Naive B cell (primary cell): ENCODE measurements around the gene VSNL1. TPM values are rescaled to one million over a fixed set of nuclear protein-coding genes. Genes with fewer than 3 reads are reported as not detected.

Experiments used
- ATAC-seq, 2 donors: fragments of 150-1000 bp; cut with Tn5 transposase; 2 replicates each; pipeline ENCODE4 v1.10.0; 2021; ENCODE audit warnings: low read depth in 2 of 2, mild to moderate bottlenecking in 2 of 2, moderate library complexity in 2 of 2
- DNase-seq: peaks from one replicate; pipeline ENCODE4 v3.0.0; 2022
- H3K27ac Mint-ChIP-seq, 6 donors: one replicate each; pipeline ENCODE4 v1.8.0; 2020 to 2022; ENCODE audit warnings: mild to moderate bottlenecking in 6 of 6, mixed read lengths in 6 of 6, moderate library complexity in 5 of 6, inconsistent platforms in 2 of 6
- H3K27me3 Mint-ChIP-seq, 3 donors: one replicate each; pipeline ENCODE4 v1.8.0; 2021 to 2022; ENCODE audit warnings: mixed read lengths in 3 of 3, mild to moderate bottlenecking in 1 of 3
- H3K36me3 Mint-ChIP-seq, 2 donors: one replicate each; pipeline ENCODE4 v1.8.0; 2020 to 2022; ENCODE audit warnings: mixed read lengths in 2 of 2, inconsistent platforms in 1 of 2, mild to moderate bottlenecking in 1 of 2
- H3K4me1 Mint-ChIP-seq, 3 donors: one replicate each; pipeline ENCODE4 v1.8.0; 2020 to 2022; ENCODE audit warnings: mixed read lengths in 3 of 3, inconsistent platforms in 1 of 3, mild to moderate bottlenecking in 1 of 3, moderate library complexity in 1 of 3
- H3K4me3 Mint-ChIP-seq, 8 donors: one replicate each; pipeline ENCODE4 v1.8.0; 2020 to 2022; ENCODE audit warnings: mild to moderate bottlenecking in 8 of 8, mixed read lengths in 8 of 8, moderate library complexity in 8 of 8, inconsistent platforms in 2 of 8
- H3K9me3 Mint-ChIP-seq, 7 donors: one replicate each; pipeline ENCODE4 v1.8.0; 2020 to 2022; ENCODE audit warnings: mixed read lengths in 7 of 7, mild to moderate bottlenecking in 5 of 7, inconsistent platforms in 2 of 7, moderate library complexity in 1 of 7
- polyA plus RNA-seq, 6 donors: library from polyadenylated mRNA; unstranded; fragments of 300-500 nt; fragmentation: Illumina TruSeq; gene quantifications; one replicate each; pipeline ENCODE4 v1.2.3, GENCODE V29; 2021; ENCODE audit warnings: low read depth in 6 of 6

The VSNL1 gene
- polyA plus RNA-seq, 6 donors from 2014 or later = not detected

GRCh38 chr2:17576802-17577201 is 36.3 kb downstream of the VSNL1 start:
- H3K4me1 Mint-ChIP-seq = no peaks in the 10 kb centered on the region
- ATAC-seq (no peak), DNase-seq (no peak)
- no peaks in the 10 kb centered on the region for H3K36me3 Mint-ChIP-seq
- peaks cover 20 to 28% (median 24%) of the 10 kb centered on the region in 3 donors for H3K27me3 Mint-ChIP-seq
- H3K4me3 Mint-ChIP-seq = no peak overlapping the region
- H3K27ac Mint-ChIP-seq = no peak overlapping the region
- H3K9me3 Mint-ChIP-seq = peaks cover 0 to 2% (median 0%) of the 10 kb centered on the region in 7 donors

GRCh38 chr2:17578466-17578928 is 38.0 kb downstream of the VSNL1 start:
- no peak overlapping the region for H3K4me3 Mint-ChIP-seq
- no peak overlapping the region for H3K27ac Mint-ChIP-seq
- H3K4me1 Mint-ChIP-seq = no peaks in the 10 kb centered on the region
- no peaks in the 10 kb centered on the region for H3K36me3 Mint-ChIP-seq
- peaks cover 7 to 26% (median 17%) of the 10 kb centered on the region in 3 donors for H3K27me3 Mint-ChIP-seq
- H3K9me3 Mint-ChIP-seq = peaks cover 0 to 2% (median 0%) of the 10 kb centered on the region in 7 donors
- DNase-seq = no peak
- no peak for ATAC-seq

- H3K4me1 Mint-ChIP-seq = no peaks in the 10 kb centered on the region
- no peak for DNase-seq
- H3K9me3 Mint-ChIP-seq = peaks cover 0 to 2% (median 0%) of the 10 kb centered on the region in 7 donors
- H3K27me3 Mint-ChIP-seq = peaks cover 4 to 15% (median 7%) of the 10 kb centered on the region in 3 donors
- H3K36me3 Mint-ChIP-seq = no peaks in the 10 kb centered on the region
- H3K27ac Mint-ChIP-seq = no peak overlapping the region
- H3K4me3 Mint-ChIP-seq = no peak overlapping the region
- ATAC-seq = no peak
Observed at GRCh38 chr2:17579605-17580318, 39.3 kb downstream of the VSNL1 start.

- H3K36me3 Mint-ChIP-seq = no peaks in the 10 kb centered on the region
- no peak for ATAC-seq
- peaks cover 0 to 10% (median 3%) of the 10 kb centered on the region in 3 donors for H3K27me3 Mint-ChIP-seq
- no peak overlapping the region for H3K27ac Mint-ChIP-seq
- DNase-seq = no peak
- no peaks in the 10 kb centered on the region for H3K4me1 Mint-ChIP-seq
- no peaks in the 10 kb centered on the region for H3K9me3 Mint-ChIP-seq
- no peak overlapping the region for H3K4me3 Mint-ChIP-seq
Observed at GRCh38 chr2:17580319-17580715, 39.8 kb downstream of the VSNL1 start.

GRCh38 chr2:17581831-17582230 is 41.3 kb downstream of the VSNL1 start:
- H3K36me3 Mint-ChIP-seq = no peaks in the 10 kb centered on the region
- ATAC-seq (no peak), DNase-seq (no peak)
- peak overlapping the region in 1 of 6 donors; percentile 44 for H3K27ac Mint-ChIP-seq
- no peaks in the 10 kb centered on the region for H3K9me3 Mint-ChIP-seq
- peaks cover 0 to 17% (median 3%) of the 10 kb centered on the region in 3 donors for H3K27me3 Mint-ChIP-seq
- H3K4me1 Mint-ChIP-seq = no peaks in the 10 kb centered on the region
- no peak overlapping the region for H3K4me3 Mint-ChIP-seq

GRCh38 chr2:17583166-17583565 is 42.7 kb downstream of the VSNL1 start:
- DNase-seq (no peak), ATAC-seq (no peak)
- Mint-ChIP-seq H3K4me3 (no peak overlapping the region), H3K27ac (peak overlapping the region in 1 of 6 donors; percentile 43), H3K4me1 (no peaks in the 10 kb centered on the region), H3K36me3 (no peaks in the 10 kb centered on the region), H3K27me3 (peaks cover 0 to 30% (median 3%) of the 10 kb centered on the region in 3 donors), H3K9me3 (no peaks in the 10 kb centered on the region)

- H3K27ac Mint-ChIP-seq = no peak overlapping the region
- no peak for ATAC-seq
- no peak for DNase-seq
- H3K27me3 Mint-ChIP-seq = peaks cover 0 to 33% (median 3%) of the 10 kb centered on the region in 3 donors
- H3K9me3 Mint-ChIP-seq = no peaks in the 10 kb centered on the region
- H3K36me3 Mint-ChIP-seq = no peaks in the 10 kb centered on the region
- H3K4me1 Mint-ChIP-seq = no peaks in the 10 kb centered on the region
- H3K4me3 Mint-ChIP-seq = no peak overlapping the region
Observed at GRCh38 chr2:17583646-17584045, 43.1 kb downstream of the VSNL1 start.

- no peaks in the 10 kb centered on the region for H3K36me3 Mint-ChIP-seq
- ATAC-seq = no peak
Observed at GRCh38 chr2:17584689-17585088, 44.2 kb downstream of the VSNL1 start.

GRCh38 chr2:17587469-17587868 is 47.0 kb downstream of the VSNL1 start:
- ATAC-seq (no peak), DNase-seq (no peak)
- peak overlapping the region in 1 of 6 donors; percentile 81 for H3K27ac Mint-ChIP-seq
- H3K4me1 Mint-ChIP-seq = no peaks in the 10 kb centered on the region
- no peak overlapping the region for H3K4me3 Mint-ChIP-seq
- H3K9me3 Mint-ChIP-seq = no peaks in the 10 kb centered on the region
- peaks cover 17 to 54% (median 17%) of the 10 kb centered on the region in 3 donors for H3K27me3 Mint-ChIP-seq
- no peaks in the 10 kb centered on the region for H3K36me3 Mint-ChIP-seq

More at GRCh38 chr2:17584689-17585088, 44.2 kb downstream of the VSNL1 start:
- Mint-ChIP-seq H3K4me1 (no peaks in the 10 kb centered on the region), H3K9me3 (no peaks in the 10 kb centered on the region), H3K4me3 (no peak overlapping the region), H3K27me3 (peaks cover 0 to 44% (median 10%) of the 10 kb centered on the region in 3 donors), H3K27ac (no peak overlapping the region)
- no peak for DNase-seq

- no peaks in the 10 kb centered on the region for H3K9me3 Mint-ChIP-seq
- H3K36me3 Mint-ChIP-seq = no peaks in the 10 kb centered on the region
- DNase-seq = no peak
- H3K4me1 Mint-ChIP-seq = no peaks in the 10 kb centered on the region
- H3K27me3 Mint-ChIP-seq = peaks cover 16 to 52% (median 17%) of the 10 kb centered on the region in 3 donors
- no peak overlapping the region for H3K4me3 Mint-ChIP-seq
- no peak for ATAC-seq
- H3K27ac Mint-ChIP-seq = no peak overlapping the region
Observed at GRCh38 chr2:17588031-17588430, 47.5 kb downstream of the VSNL1 start.

- Mint-ChIP-seq H3K9me3 (no peaks in the 10 kb centered on the region), H3K36me3 (no peaks in the 10 kb centered on the region), H3K27me3 (peaks cover 16 to 52% (median 17%) of the 10 kb centered on the region in 3 donors), H3K4me1 (no peaks in the 10 kb centered on the region), H3K27ac (no peak overlapping the region), H3K4me3 (no peak overlapping the region)
- ATAC-seq = no peak
- DNase-seq = no peak
Observed at GRCh38 chr2:17589406-17590035, 49.0 kb downstream of the VSNL1 start.

- ATAC-seq (no peak), DNase-seq (no peak)
- no peaks in the 10 kb centered on the region for H3K4me1 Mint-ChIP-seq
- no peaks in the 10 kb centered on the region for H3K36me3 Mint-ChIP-seq
- no peak overlapping the region for H3K27ac Mint-ChIP-seq
- H3K9me3 Mint-ChIP-seq = no peaks in the 10 kb centered on the region
- H3K27me3 Mint-ChIP-seq = peaks cover 16 to 52% (median 21%) of the 10 kb centered on the region in 3 donors
- no peak overlapping the region for H3K4me3 Mint-ChIP-seq
Observed at GRCh38 chr2:17590342-17590911, 49.9 kb downstream of the VSNL1 start.

GRCh38 chr2:17591846-17592245 is 51.4 kb downstream of the VSNL1 start:
- H3K36me3 Mint-ChIP-seq = no peaks in the 10 kb centered on the region
- peaks cover 16 to 57% (median 29%) of the 10 kb centered on the region in 3 donors for H3K27me3 Mint-ChIP-seq
- no peak overlapping the region for H3K27ac Mint-ChIP-seq
- no peaks in the 10 kb centered on the region for H3K4me1 Mint-ChIP-seq
- ATAC-seq (no peak), DNase-seq (no peak)
- peak overlapping the region in 1 of 8 donors; percentile 34 for H3K4me3 Mint-ChIP-seq
- H3K9me3 Mint-ChIP-seq = no peaks in the 10 kb centered on the region
